Activated naive CD8-positive, alpha-beta T cell treated with anti-CD3 and anti-CD28 coated beads, Interleukin-2, amount 50 U/mL, for 16 hours (primary cell): ENCODE data around the gene TENM3.
"Not testable (repeated sequence)": the region's sequence is repeated elsewhere in the genome, so short reads cannot be mapped to it uniquely, and the experiment has no call there.

Experiments
- DNase-seq: peaks from one replicate; pipeline ENCODE4 v3.0.0-alpha.2; 2020; ENCODE audit warnings: low read depth, low spot score

TENM3 gene

DNA sequence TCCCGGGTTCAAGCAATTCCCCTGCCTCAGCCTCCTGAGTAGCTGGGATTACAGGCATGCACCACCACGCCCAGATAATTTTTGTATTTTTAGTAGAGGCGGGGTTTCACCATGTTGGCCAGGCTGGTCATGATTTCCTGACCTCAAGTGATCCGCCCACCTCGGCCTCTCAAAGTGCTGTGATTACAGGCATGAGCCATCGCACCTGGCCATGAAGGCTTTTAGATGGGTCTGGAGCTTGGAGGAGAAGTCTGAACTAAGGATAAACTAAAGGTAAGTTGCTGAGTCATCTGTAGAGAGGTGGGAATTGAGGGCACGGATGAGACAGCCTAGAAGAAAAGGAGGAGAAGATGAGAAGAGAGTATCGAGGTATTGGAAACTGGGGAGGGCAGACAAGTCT is at the start of gene TENM3:
Gene TENM3, plus strand, starts transcription at position 199 of the 400 bp plus-strand sequence. CDS start 80,619 bp downstream, outside the sequence.
- not testable (repeated sequence) for DNase-seq

DNA sequence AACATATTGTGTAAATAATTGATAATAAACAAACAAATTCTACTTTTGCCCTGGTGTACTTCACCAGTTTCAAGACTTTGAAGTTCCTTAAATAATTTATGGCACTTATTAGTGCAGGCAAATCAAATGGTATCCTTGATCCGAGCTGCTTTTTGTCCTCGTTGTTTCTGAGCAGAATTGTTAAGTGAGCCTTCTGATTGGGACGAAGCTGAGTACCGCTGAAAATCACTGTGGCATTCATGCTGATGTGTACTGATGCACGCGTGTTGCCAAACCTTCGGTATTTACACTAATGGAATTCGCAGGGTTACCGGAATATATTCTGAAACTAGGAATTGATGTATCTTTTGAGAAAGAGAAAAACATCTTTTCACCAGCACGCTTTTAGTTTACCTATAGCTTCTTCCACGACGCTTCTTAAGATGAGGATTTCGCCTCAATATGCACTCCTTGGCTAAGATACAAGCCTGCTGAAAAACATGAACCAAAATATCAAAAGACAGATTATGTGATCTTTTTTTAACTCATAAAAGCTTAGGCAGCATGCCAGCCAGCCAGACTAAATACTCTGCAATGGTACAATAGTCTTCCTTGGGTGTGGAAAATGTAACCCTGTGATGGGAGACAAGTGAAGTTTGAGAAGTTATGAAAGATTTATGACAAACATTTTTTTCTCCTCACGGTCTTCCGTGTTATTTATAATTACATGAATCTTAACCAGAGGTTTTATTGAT is 48.9 kb upstream of the TENM3 start:
- no peak for DNase-seq

DNA sequence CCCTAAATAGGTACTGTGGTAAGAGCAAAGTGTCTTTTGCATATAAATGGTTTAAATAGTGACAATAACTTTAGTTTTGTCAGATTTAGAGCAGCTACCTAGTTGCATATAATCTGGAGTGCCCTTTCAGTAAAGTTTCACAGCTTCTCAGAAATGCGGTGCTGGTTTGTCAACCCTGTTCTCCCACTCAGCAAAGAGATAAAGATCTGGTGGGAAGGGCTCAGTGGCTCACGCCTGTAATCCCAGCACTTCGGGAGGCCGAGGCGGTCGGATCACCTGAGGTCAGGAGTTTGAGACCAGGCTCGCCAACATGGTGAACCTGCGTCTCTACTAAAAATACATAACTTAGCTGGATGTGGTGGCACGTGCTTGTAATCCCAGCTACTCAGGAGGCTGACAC is 45.6 kb upstream of the TENM3 start:
- DNase-seq, result no peak

DNA sequence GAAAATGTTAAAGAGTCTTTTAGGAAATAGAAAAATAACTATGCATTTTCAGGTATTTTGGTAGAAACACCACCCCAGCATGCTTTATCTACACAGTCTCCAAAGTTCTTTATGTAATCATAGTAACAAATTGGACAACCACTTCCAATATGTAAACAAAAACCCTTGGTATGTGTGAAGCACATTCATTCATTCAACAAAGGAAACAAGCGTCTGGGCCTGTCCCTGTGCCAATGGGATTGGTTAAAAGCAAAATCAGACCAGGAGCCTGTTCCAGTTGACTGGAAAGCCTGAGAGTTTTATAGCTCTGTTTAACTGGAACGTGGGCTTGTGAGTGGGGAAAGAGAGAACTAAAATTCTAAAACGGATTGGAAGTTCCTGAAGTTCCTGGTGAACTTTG is 41.3 kb upstream of the TENM3 start:
- DNase-seq, result no peak

DNA sequence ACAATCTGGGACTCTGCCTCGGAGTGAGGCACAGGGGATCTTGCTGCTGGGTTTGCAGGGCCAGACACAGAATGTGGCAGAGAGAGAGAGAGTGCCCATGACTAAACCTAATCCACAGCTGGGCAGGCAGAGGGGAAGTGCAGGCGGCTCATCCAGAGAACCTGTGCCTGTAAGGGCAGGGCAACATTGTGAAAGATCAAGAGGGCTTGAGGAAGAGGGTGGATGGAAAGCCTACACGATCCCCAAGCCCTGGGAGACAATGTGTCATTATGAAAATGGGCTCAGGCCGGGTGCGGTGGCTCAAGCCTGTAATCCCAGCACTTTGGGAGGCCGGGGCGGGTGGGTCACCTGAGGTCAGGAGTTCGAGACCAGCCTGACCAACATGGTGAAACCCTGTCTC is 40.6 kb upstream of the TENM3 start:
- DNase-seq, result no peak

DNA sequence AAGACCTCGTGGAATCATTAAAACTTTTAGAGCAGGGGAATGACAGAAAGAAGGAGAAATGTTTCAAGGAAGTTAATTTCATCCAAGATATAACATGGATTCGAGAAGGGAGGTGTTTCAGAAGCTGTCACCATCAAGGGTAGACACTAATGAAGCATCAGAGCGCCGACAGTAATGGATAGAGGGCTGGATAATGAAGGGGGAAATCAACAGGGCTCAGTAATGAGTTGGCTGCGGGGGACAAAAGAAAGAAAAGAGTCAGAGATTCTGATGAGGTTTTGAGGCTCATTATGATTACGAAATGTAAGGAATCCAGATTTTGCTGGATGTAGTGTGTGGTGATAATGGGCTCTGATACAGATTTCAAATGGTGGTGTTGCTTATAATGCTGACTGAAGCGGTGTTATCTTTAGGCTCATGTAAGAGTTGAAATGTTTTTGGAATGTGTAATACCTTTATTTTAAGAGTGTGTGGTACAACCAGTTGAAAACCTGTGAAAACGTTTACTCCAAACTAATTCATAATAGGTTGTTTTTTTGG is 39.3 kb upstream of the TENM3 start:
- no peak for DNase-seq

DNA sequence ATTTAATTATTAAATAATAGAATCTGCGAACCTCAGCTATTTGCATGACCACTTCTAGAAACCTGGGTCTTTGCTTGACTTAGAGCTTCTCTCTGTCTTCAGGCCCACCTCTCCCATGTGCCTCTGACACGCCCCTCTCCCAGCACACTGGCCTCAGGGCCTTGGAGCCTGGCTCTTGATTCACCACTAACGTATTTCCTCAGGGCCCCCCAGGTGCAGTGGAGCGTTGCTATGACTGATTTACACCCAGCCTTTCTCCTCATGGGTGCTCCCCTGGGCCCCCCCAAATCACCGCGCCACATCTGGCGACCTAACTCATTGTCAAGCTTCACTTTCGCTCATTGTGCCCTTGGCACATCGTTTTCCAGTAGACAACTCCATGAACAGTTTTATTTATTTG is 37.9 kb upstream of the TENM3 start:
- DNase-seq, result no peak

DNA sequence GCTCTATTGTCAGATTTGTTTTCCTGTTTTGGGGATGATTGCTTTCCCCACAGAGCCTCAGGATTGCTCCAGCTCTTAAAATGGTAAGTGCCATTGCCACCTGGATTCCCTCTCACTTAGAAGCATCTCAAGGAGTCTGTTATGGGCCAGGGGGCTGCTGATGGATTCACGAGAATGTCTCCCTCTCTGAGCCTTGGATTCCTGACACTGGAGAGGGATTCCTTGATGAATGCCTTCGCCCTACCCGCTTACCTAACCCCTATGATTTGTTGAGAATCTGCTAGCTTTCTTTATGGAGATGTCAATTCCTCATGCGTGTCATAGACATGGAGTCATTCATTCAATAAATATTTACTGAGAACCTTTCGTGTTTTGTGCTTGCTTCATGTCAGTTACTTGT is 36.9 kb upstream of the TENM3 start:
- DNase-seq, result no peak

DNA sequence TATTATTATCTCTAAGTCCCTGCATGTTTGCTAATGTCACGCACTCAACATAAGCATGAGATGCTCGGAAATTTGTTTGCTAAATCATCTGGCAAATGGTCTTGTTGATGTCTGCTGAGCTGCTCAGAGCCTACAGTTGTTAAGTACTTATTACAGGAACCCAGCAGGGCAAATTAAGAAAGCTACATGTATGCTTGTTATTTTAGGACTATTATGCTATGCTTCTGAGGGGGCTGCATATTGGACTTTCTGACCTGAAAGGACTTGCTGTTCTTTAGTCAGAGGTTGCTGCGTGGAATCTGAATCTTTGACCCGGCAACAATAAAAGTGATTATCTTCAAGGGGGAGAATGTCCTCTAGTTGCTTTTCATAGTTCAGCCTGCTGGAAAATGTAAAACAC is 36.3 kb upstream of the TENM3 start:
- DNase-seq, result no peak

DNA sequence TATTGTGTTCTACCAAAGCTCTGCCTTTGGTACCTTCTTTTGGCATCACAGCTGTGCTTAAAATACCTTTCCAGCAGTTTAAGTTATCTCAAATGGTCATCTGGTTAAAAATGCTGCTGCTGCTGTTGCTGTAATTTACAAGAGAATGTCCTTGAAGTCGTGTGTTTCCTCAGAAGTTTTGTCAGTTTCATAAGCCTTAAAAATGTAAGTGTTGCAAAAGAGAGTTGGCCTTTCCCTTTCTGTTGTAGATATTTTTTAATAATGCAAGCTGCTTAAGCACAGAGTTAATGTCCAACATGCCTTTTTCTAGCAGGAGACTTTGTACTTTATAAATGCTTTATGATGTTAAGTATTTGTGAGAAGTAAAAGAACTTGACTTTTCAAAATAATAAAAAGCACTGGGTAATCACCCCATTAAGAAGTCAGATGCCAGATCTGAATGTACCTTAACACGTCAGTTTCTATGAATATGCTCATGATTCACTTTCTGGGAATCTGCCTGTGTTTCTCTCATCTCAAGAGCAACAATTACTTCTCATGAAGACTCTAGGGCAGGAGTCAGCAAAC is 35.3 kb upstream of the TENM3 start:
- no peak for DNase-seq

DNA sequence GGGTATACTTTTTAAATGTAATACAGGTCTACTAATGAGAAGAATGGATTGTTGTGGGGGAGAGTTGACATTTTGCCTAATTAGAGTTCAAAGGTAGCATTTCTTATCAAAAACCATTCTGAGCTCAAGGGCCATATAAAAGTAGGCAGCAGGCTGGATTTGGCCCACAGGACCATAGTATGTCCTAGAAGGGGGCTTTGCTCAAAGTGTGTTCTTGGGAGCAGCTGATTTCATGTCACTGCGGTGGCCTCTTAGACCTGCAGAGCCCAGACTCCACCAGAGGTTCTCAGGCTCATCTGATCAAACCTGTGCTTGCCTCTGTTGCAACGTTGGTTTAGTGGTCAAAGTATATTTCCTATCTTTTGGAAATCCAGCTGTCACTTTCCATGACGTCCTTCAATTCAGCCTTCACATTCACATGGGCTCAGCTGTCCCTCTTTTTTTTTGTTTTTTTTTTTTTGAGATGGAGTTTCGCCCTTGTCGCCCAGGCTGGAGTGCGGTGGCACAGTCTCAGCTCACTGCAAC is 34.6 kb upstream of the TENM3 start:
- DNase-seq, result no peak

DNA sequence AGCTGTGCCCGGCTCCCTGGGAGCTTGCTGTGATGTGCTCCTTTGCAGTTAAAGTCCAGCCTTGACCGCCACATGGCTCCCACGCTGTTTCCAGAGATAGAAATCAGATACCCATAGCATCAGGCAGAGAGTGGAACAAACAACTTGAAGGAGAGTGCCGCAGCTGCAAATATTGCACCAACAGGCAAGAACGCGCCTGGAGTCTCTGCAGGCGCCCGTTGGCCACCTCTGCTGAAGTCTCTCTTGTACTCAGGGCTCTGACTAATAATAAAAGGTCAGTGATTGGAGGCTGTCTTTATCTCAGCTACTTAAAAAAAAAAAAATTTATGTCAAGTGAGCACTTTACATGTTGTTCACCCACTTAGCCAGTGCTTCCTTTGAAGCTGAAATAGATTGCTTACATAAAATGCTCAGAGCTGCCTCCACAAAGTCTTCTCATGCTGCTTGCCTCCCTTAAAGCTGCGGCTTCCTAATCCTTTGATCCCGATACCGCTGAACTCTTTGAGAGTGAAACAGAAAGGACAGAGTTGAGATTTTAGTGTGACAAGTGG is 30.9 kb upstream of the TENM3 start:
- DNase-seq, result no peak

DNA sequence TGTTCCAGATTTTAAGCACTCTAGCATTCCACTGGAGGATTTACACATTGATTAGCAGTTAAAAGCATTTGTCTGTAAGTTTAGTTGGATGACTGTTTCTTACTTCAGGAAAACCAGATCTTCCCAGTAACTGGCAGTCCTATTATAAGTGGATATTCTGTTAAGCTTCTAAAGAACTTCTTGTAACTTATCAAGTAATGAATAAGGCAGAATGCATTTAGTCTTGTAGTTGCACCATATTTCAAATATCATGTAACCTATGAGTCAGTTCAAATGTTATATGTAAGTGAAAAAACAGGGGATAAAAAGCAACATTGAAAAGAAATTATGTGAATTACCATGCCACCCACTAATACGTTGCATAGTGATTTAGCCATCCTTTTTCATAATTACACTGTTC is 30.2 kb upstream of the TENM3 start:
- no peak for DNase-seq

DNA sequence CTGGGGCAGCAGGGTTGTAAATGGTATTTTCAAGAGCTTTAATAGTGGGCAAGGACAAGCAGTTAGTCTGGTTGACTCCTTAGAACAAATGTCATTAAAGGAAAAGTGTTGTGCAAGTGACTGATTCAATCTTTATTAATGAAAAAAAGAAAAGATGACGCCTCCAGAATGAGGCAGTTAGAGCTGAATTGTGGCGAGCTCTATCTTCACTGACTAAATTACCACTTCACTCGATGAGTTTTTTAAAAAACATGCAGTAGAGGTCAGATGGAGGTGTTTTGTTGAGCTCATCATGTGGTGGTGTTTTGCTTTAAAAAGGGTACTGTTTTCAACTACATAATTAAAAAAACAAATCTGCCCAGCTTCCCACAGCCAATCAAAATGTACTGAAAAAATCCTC is 28.1 kb upstream of the TENM3 start:
- DNase-seq, result no peak

DNA sequence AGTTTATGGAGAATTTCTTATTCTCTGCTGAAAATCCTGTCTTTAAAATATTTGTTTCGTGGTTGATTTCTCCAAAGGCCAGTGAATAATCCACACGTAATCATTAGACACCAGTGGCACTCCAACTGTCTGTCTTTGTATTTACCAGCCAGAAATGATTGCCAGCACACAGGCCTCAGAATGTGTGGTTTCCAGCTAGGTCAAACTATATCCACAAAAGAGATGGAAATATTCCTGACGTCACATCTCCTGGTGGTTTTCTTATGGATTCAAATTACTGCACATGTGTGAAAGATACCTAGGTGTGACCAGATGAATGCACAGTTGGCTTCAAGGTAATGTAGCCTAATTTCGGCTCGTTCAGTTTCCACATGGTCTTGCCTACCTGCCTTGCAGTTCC is 27.2 kb upstream of the TENM3 start:
- DNase-seq, result no peak

DNA sequence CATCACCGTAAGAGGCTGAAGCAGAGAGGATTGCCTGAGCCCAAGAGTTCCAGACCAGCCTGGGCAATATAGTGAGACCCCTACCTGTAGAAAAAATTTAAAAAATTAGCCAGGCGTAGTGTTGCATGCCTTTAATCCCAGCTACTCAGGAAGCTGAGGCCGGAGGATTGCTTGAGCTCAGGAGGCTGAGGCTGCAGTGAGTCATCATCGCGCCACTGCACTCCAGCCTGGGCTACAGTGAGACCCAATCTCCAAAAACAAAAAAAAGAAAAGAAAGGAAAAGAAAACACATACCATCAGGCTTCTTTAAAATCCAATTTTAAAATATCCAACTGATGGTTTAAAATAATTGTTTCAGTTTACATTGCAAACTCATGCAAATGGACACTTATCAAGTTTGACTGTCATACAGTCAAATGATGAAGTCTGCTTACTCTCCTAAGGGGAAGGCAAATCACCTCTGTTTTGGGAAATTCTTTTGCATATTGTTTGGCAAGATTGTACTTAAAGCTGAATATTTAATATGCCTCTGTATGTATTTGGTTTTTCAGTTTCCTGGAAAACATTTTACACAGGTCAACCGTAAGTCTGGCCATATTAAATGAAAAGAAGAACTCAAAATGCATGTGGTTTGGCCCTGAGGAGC is 23.7 kb upstream of the TENM3 start:
- no peak for DNase-seq

DNA sequence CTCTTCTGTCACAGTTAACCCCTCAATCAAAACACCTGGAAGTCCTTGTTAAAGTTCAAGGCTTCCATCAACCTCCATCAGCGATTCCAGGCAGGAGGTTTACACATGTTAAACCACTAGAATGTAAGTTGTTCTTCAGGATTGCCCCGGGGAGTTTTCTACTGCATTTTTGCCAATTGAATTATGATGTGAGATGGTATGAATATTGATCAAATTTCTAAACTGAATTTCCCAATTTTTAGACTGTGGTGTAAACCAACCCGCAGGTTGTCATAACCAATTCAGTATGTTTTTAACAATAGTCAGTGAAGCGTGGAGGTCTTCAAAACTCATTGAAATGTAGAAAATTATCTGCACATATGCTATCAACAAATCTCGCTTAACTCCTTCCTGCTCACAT is 21.2 kb upstream of the TENM3 start:
- DNase-seq, result no peak

DNA sequence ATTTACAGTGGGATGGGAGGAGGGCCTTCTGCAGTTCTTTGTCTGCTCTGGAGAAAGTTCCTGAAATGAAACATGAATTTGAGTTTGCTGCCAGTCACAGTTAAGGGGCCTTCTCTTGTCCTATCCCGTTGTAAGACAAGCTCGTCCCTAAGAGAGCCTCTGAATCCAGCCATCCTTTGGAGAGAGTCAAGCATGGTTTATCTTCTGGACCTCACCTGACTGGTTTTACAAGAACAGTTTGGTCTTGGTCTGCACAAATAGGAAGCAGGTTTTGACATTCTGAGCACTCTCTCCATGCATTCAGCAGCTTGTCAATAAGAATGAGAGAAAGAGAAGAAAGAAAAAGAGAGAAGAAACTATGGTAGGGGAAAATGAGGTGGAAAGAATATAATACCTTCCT is 20.4 kb upstream of the TENM3 start:
- DNase-seq, result no peak

DNA sequence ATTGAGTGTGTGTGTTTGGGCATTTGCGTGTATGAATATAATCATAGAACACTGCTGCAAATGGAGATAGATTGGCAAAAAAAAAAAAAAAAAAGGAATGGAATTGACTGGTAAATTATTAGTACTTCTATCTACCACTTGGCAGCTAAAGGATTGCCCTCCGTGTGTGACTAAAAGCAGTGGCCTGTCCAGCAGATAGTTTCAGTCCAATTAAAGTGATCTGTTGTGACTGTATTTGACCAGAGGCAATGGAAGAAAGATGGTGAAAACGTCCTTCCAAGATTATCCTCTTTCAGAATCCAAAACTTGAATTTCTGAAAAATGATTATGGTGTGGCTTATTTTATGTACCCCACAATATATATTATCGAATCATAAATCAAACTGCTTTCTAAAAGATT is 19.5 kb upstream of the TENM3 start:
- DNase-seq, result no peak

DNA sequence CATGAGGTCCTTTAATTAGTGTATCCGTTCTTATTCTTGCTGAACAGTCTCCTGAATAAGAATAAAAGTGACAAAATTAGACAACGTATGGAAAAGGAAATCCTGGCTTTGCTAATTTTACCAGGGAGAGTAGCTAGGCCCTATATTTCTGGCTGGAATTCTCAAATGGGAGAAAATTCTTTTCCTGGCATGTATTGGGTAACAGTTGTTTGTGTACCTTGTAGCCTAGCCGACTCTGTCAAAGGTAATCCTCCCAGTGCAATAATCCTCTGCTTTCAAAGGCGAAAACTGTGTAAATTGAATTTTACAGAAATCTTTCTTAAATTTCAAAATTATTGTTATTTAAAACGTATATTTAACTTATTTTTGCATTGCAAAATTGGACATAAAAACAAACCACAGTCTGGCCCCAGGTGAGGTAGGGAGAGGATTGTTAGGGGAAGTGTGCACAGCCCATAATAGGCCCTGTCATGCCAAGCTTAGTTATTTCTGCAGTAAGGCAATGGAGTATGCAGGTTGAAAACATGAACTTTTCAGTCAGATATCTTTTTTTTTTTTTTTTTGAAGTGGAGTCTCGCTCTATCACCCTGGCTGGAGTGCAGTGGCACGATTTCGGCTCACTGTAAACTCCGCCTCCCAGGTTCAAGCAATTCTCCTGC is 18.9 kb upstream of the TENM3 start:
- DNase-seq, result no peak

DNA sequence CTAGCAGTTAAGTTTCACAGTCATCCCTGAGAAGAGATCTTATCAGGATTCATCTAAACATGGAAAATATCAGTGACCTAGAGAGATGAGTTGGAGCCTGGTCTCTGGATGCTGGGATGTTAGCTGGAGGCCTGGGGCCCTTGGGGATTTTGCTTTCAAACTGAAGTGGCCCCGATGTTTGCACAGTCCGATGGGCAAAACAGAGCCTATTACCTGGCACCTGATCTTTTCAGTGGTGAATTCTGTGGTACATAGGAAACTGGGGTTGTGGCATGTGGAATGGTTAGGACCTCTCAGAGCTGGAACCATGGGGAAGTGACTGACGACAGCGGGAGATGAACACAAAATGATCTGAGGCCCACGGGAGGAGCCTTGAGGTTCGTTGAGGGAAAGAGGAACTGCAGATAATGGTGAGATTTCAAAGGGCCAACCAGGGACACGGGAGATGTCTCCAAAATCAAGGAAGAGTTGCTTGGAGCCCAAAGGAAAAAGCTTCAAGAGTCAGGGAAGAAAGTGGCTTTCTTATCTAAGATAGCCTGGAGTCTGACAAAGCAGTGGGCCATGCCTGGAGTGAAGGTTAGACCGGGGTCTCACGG is 17.8 kb upstream of the TENM3 start:
- no peak for DNase-seq

DNA sequence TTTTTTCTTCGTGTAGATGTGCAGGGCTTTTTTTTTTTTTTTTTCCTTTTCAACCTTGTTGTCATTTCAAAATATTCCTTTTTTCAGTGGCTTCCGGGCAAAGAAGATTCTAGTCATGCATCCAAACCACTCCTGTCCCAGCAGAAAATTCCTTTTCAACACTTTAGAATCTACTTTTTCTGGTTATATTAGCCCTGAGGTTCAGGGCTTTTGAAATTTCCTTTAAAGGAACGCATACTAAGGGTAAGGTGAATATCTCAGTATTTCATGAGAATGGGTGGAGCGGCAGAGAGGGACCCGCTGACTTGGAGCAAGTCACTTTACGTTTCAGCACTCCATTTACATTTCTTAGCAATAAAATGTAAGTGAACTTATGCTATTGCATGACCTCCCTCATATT is 15.6 kb upstream of the TENM3 start:
- no peak for DNase-seq
